SK-N-SH (cell line): ENCODE data around the gene P2RX1.
"Not testable (repeated sequence)": the region's sequence is repeated elsewhere in the genome, so short reads cannot be mapped to it uniquely, and the experiment has no call there.

Experiments used
- EP300 ChIP-seq, 2 experiments: IDR thresholded peaks; 2 replicates each; pipeline versions ENCODE4 v1.4.0 to v1.6.1; 2012; ENCODE audit warnings: borderline replicate concordance in 1 of 2, low read depth in 1 of 2, low read length in 1 of 2
- EZH2phosphoT487 ChIP-seq: fragments of 200-600 bp; sonication (generic); IDR thresholded peaks from 2 replicates; pipeline ENCODE4 v1.6.1; 2017; ENCODE audit warnings: low read depth, mixed run types, mild to moderate bottlenecking, antibody characterized with exemption, moderate library complexity, borderline replicate concordance
- JUND ChIP-seq: IDR thresholded peaks from 2 replicates; pipeline ENCODE4 v1.4.0; 2012
- POLR2AphosphoS5 ChIP-seq: IDR thresholded peaks from 2 replicates; pipeline ENCODE4 v1.6.1; 2012; ENCODE audit warnings: low read depth, low read length
- RFX5 ChIP-seq: IDR thresholded peaks from 2 replicates; pipeline ENCODE4 v1.6.1; 2012; ENCODE audit warnings: mild to moderate bottlenecking, improper control_type of control experiment, low read length
- TCF12 ChIP-seq: IDR thresholded peaks from 2 replicates; pipeline ENCODE4 v1.4.0; 2012
- TF ChIP-seq, protein P1 (sequence below): fragments of 150-350 bp; IDR thresholded peaks from 2 replicates; pipeline ENCODE4 v1.6.1; 2016; ENCODE audit warnings: mild to moderate bottlenecking, low read depth, low read length
- TF ChIP-seq, protein P2 (sequence below): IDR thresholded peaks from 2 replicates; pipeline ENCODE4 v1.4.0; 2012; ENCODE audit warnings: low read depth

DNA sequence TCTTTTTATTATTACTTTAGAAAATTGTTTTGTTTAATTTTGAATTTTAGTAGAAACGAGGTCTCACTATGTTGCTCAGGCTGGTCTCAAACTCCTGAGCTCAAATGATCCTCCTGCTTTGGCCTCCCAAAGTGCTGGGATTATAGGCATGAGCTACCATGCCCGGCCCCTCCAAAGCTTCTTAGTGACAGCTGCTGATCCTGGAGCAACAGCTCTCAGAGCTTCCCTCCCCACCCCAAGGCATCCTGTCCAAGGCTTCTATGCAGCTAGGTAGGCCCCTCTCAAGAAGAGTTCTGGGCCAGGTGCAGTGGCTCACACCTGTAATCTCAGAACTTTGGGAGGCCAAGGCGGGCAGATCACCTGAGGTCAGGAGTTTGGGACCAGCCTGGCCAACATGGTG lies 32.3 kb upstream of the P2RX1 start:
- TF ChIP-seq JUND; RFX5; EP300 (IDR thresholded peaks at IDR 0.05; ENCODE audit: borderline replicate concordance in 1 of 2, low read depth in 1 of 2, low read length in 1 of 2); EZH2phosphoT487; TCF12; POLR2AphosphoS5: not testable (repeated sequence)
- TF ChIP-seq, protein P1, sequence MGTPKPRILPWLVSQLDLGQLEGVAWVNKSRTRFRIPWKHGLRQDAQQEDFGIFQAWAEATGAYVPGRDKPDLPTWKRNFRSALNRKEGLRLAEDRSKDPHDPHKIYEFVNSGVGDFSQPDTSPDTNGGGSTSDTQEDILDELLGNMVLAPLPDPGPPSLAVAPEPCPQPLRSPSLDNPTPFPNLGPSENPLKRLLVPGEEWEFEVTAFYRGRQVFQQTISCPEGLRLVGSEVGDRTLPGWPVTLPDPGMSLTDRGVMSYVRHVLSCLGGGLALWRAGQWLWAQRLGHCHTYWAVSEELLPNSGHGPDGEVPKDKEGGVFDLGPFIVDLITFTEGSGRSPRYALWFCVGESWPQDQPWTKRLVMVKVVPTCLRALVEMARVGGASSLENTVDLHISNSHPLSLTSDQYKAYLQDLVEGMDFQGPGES: not testable (repeated sequence)
- TF ChIP-seq, protein P2, sequence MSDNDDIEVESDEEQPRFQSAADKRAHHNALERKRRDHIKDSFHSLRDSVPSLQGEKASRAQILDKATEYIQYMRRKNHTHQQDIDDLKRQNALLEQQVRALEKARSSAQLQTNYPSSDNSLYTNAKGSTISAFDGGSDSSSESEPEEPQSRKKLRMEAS: not testable (repeated sequence)
